NCI-H748 (cell line): ENCODE data around the gene EXOC6B.

ENCODE experiments used
- DNase-seq: peaks from one replicate; lab custom pipeline; 2025; ENCODE audit not compliant: unreplicated experiment; lab: John Stamatoyannopoulos, UW

Gene EXOC6B

DNA sequence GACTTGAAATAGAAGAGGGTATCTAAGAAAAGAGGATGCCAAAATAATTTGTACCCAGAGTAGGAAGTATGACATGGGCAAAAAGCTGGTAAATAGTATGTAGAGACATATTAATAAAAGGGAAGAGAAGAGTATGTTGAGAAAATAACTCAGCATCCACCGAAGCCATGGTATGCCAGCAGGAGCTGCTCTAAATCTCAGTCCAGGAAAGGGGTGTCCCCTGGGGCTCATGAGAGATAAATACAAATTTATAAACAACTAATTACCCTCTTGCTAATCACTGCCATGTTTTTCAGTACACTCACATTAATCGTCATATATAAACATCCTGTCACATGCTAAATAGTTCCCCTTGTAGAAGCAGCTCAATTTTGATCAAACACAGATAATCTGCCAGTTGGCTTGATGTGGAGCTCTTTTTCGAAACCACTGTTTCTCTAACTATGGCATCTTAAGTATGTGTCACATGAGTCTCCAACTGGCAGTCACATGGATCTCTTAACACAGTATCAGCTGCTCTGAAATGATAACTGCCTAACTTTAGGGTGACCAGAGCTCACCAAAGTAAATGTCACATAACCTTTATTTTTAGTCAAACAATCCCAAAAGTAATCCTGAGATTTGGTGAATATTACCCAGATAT is 31.9 kb downstream of the EXOC6B start:
- no peak for DNase-seq

DNA sequence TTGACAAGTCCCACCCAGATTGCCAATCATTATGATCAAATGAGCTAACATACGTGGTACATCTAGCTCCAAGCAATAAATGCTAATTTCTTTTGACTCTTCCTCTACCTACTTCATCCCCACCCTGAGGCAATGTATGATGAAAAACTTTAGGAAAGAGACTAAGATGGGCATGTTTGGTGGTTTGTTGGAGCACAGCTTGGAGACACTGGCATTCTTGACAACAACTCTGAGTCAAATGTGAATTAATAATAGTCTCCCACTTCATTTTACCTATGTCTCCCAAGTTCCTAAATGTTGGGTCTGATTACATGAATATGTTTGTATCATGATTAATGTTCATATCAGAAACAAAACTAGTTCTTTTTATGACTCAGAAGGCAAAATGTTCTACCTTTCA is 36.6 kb downstream of the EXOC6B start:
- no peak for DNase-seq

GRCh38 chr2:72788756-72789155 is 37.1 kb downstream of the EXOC6B start:
- no peak for DNase-seq

- no peak for DNase-seq
Measured at GRCh38 chr2:72785517-72785916, 40.3 kb downstream of the EXOC6B start.

GRCh38 chr2:72782520-72782919 is 43.3 kb downstream of the EXOC6B start:
- no peak for DNase-seq

DNA sequence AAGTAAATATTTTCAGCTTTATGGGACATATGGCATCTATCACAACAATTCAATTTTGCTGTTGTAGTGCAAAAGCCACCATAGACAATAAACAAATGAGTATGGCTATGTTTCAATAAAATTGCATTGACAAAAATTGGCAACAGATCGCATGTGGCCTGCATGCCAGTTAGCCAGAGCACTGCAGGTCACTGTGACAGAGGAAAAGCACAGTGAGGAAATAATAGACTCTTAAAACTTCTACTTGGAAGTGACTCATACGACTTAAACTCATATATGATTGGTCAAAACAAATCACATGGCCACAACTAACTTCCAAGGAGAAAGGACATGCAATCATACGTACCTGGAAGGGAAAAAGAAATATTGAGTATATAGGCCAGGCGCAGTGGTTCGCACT is 44.4 kb downstream of the EXOC6B start:
- peak; percentile 15 for DNase-seq

- DNase-seq, result no peak
Measured at GRCh38 chr2:72780477-72780876, 45.4 kb downstream of the EXOC6B start.

DNA sequence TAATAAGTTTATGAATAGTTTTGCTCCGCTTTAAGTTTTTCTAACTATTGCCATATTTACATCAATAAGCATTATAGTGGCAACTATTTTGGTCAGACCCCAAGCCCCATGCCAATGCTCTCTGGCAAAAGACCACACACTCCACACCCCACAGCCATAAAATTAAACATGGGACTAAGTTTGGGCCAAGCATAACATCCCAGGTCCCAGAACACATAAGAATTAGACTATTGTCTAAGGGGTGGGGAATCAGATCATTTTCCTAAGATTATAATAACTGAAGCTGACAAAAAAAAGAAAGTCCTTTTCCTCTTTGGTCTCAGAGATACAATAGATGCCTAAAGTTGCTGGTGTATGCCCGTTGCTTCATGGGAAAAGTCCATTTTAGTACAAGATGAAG is 46.3 kb downstream of the EXOC6B start:
- no peak for DNase-seq

- DNase-seq, result no peak
Measured at GRCh38 chr2:72778410-72778809, 47.4 kb downstream of the EXOC6B start.

- DNase-seq, result peak; percentile 50
Measured at GRCh38 chr2:72770879-72771461, 54.9 kb downstream of the EXOC6B start.

DNA sequence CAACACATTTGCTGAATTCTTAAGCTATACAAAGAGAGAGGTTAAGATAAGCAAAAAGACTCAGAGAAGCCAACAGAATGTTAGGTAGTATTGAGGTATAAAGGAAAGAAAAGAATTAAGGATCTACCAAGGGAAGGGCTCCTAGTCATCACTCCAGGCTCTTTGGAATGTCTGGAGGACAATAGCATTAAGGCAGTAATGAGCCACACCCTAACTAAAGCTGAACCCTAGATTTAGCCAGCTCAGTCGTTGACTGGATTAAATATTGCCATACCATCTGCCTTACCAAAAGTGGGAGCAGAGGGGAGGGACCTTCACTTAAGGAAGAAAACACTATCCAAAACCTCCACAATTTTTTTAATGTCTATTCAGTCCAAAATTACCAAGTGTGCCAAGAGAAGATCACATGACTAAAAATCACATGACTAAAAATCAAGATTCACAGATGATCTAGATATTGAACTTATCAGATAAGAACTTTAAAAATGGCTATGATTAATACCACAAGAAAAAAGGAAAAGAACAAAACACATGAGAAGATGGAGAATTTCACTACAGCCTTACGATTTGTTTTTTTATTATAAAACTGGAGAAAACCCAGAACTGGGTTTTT is 59.7 kb downstream of the EXOC6B start:
- DNase-seq, result no peak

DNA sequence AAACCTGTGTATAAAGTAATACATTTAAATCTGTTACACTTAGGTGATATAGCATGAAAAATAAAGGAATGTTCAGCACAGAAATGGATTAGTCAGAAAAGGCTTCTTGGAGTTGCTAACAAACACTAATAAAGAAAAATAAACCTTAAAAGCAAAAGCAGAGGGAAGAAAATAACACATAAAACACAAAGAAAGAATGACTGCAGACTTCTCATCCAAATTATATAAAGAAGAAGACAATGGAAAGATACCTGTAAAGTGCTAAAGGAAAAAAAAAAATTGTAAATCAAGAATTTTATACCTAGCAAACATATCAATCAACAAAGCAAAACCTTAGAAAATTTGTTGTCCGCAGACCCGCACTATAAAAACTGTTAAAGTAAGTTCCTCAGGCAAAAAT is 63.6 kb downstream of the EXOC6B start:
- DNase-seq, result no peak

- DNase-seq, result no peak
Measured at GRCh38 chr2:72759755-72760154, 66.1 kb downstream of the EXOC6B start.

DNA sequence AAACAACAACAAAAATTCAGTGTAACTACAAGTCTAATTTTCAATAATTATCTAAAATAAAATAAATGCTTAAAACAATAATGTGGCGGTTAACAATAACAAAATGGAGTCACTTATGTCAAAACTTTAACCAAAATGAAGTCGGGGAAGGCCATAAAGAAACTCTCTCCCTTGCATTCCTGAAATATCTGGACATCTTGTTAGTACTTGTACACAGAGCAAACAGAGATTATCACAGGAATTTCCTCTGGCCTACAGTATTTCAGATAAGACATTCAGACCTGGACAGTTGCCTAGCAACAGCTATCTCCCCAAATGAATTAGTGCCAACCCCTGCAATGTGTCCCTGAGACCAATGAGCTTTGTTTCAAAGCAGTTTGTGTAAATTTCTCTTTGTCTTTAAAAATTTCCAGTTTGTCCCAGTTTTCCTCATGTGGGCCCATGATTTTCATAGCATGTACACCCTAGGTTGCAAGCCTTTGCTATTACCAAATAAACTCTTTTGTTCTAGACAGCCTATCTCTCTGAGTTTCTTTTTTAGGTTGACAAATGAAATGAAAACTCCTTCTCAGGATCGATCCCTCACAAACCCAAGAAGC is 68.6 kb downstream of the EXOC6B start:
- no peak for DNase-seq

DNA sequence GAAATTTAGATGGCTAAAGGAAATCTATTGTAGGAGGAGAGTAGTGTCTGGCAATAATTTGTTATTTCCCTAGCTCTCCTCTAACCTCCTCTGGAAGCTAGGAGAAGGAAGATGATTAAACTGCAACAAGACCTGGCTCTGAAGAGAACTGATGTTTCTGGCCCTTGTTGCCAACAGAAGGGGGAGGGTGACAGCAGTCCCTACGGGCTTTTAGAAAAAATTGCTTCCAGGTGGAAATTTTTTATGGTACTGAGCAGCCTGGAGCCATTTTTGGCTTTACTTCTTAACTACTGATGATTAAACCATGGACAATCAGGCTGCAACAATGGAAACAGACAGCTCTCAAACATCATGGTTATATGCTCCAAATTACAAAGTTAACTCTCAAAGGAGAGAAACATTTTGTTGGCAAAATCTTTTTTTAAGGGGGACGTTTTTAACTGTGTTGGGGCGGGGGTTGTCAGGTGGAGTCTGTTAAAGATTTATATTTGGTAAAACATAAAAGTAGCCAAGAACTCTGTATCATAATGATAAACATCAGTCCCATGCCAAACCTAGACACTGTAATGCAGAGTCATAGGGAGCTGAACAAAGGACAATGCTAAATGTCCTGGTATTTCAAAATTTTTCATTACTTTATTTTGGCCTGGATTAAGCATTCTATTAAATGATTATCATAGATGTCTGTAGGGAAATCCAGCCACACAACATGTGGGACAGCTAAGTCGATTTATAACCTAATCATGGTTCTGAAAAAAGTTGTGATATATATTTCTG is 70.0 kb downstream of the EXOC6B start:
- no peak for DNase-seq

DNA sequence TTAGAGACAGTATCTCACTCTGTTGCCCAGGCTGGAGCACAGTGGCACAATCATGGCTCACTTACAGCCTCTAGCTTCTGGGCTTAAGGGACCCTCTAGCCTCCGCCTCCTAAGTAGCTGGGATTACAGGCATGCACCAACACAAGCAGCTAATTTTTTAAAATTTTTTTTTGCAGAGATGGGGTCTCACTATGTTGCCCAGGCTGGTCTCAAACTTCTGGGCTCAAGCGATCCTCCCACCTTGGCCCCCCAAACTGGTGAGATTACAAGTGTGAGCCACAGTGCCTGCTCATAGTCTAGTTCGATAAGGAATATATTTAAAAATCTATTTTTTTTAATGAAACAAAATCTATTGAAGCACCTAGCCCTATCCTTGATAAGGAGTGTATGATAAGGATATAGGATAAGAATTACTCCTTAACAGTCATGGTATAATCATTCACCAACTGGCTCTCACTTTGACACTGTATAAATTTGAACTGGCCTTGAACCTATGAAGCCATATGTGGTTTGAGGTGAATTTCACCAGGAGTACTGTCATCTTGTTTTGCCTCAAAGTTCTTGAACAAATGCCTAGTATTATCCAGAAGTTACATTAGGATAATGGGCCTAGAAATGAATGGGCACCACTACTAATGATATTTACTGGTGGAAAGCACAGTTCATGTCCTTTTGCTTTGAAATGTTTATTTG is 71.1 kb downstream of the EXOC6B start:
- DNase-seq, result no peak

- DNase-seq, result no peak
Measured at GRCh38 chr2:72750977-72751639, 74.7 kb downstream of the EXOC6B start.

DNA sequence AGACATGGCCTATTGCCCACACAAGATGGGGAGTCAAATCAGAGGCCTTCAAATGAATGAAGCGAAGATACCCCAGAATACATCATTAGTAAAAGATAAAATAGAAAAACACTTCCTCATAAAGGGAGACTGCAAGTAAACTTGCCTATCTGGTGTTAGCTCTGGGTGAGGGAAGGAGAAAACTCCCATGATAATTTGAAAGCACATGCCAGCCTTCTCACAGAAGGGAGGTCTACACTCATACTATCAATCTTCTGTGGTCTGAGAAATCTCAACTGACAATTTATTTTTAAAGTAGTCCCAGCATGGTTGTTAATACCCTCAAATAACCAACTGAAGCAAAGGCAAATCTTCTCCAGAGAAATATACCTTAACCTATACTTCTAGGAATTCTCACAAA is 75.4 kb downstream of the EXOC6B start:
- DNase-seq, result no peak

DNA sequence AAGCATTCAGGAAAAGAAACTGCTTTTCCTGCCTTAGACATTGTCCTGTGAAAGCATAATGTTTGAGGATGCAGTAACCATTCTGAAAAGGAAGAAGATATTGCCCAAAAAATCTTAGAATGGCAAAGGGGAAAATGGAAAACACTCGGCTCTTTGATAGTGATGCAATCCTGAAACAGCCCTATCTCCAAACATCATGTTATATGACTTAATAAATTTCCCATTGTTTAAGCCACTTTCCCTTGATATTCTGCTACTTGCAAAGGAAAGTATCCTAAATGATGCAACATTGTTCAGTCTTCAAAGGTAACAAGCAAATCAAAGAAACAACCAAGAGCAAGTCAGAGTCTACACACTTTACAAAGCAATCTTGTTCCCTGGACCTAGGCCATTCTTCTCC is 78.5 kb downstream of the EXOC6B start:
- DNase-seq, result no peak

GRCh38 chr2:72745679-72746368 is 80.0 kb downstream of the EXOC6B start:
- DNase-seq, result peak; percentile 46
